Raji (cell line): ENCODE results near the gene LBX2.

Experiments
- POLR2A ChIP-seq: IDR thresholded peaks from 2 replicates; pipeline ENCODE4 v1.6.1; 2011; ENCODE audit warnings: low read depth, low read length, control low read depth; ENCODE audit not compliant: insufficient read depth

LBX2 gene, protein sequence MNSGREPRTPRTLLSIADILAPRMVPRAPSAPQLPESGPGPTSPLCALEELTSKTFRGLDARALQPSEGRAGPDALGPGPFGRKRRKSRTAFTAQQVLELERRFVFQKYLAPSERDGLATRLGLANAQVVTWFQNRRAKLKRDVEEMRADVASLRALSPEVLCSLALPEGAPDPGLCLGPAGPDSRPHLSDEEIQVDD

GRCh38 chr2:74499267-74499939 is at the start of gene LBX2:
TSS of gene LBX2 (minus strand) at chr2:74499603. CDS start at chr2:74499537, 66 bp downstream.
- no peak for TF ChIP-seq POLR2A

DNA sequence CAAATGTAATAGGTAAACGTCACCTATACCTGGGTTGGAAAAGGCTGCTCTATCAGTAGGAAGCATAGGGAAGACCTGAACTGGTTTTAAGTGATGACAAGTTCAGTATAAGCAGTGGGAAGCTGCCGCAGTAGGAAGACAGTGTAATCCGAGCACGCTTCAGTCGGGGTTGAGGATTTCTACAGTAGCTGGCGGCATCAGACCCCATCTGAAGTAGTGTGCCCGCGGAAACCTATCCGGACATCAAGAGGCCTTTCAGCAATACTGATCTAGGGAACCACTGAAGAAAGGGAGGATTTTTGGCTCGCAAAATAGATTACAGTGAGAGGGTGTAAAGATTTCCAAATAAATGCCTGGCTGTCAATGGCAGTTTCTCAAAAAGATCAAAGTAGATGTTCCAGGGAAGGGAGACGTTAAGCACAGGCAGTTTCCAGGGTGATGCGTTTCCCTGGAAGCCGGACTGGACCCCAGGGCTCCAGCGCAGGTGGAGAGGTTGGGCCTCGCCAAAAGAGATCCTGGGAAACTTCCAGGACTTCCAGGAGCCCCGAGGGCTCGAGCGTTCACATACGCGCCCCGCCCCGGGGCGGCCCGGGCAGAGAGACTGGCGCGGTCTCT is 49.0 kb upstream of the LBX2 start:
- no peak for TF ChIP-seq POLR2A

DNA sequence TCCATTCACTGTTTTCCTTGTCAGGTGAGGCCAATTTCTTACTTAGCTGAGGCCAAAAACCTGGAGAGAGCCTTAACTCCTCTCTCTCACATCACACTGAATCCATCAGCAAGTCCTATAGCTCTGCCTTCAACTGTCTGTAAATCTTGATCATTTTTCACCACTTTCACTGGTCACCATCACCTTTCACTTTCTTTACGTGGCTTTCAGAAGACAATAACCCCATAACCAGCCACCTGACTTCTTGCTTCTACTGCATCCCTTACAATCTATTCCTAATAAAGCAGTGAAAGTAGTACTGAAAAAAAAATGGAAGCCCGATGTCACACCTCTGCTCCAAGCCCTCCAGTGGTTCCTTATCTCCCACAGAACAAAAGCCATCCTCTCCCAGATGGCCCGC is 46.6 kb upstream of the LBX2 start:
- TF ChIP-seq POLR2A = no peak

DNA sequence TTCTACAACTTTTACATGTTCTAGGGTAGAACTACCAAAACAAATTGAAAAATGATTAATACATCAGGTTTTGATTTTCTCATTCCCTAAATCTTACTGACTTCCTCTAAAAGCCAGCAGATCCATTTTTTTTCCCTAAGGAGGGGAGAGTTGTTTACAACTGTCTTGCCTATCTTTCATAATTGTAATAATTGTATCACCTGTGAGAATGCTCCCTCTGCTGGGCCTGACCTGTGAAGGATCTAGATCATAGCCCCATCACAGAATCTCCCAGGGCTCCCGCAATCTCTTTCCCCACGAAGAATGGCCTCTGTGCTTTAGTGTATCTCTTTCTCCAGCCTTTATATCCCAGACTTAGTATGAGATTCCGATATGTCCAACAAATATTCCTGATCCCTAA is 45.2 kb upstream of the LBX2 start:
- no peak for TF ChIP-seq POLR2A

GRCh38 chr2:74542978-74543377 is 43.6 kb upstream of the LBX2 start:
- TF ChIP-seq POLR2A = no peak

DNA sequence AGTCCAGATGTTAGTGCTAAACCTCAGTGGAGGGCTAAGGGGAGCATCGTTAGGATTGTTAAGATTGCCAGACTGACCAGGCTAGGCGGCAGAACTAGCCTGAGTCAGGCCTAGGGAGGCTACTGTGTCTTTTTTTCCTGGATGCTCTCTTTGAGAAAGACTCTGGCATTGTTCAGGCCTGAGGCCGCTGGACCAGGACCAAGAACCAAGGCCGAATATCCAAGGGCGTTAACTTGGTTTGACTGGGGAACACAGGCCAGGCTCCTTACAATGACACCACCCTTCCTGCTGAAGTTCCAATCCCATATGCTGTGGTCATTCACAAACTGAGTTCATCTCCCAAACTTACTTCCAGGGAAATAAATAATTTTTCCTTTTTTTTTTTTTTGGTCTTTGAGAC is 40.9 kb upstream of the LBX2 start:
- TF ChIP-seq POLR2A = no peak

- TF ChIP-seq POLR2A = no peak
These were observed 39.5 kb upstream of the LBX2 start for GRCh38 chr2:74538881-74539339.

DNA sequence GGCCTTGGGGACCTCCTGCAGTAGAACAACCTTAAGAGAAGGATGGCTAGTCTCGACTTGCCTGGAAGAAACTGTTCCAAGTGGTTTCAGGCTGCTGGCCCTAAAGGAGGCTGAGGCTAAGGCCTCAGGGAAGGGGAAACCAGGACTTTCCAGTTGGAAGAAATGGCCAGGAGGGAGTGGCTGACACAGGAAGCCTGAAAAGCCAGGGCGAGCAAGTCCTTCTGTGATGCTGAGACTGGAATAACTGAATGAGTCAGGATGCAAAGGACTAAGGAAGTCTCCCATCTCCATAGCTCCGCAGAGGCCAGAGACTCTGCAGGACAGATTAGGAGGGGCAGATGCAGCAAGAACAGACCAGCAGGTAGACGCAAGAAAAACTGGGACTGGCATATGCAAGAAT is 37.7 kb upstream of the LBX2 start:
- no peak for TF ChIP-seq POLR2A

DNA sequence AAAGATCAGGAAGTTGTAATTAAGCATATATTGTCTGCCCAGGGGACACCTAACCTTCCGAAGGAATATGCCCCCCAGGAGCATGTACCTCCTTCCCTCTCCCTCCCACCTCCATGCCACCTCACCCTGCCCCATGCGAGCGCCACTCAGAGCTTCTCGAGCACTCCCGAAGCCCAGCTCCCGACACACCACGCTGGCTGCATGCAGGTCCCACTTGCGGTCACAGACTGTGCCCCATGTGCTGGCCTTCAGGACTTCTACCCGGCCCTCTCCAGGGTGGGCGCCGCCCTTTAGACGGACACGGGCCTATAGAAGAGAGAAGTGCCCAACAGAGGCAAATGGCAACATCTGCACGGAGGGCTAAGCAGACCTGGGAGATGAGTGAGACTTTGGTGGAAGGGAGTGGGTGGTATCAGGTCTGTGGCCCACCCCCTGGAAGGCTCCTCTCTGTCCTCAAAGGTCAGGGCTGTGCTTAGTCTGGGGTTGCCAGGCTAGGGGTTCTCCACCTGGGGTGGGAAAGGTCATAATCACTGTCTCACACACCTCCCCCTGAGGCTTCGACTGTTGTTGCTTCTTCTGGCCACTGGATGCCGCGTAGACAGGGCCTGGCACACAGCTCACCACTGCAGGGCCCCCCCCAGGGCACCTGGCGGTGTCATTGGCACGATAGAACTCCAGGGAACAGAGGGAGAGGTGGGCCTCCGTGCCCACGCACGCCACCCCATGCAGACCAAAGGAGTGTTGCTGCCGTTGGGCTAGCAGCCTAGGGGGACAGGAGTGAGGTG is 37.0 kb upstream of the LBX2 start:
- TF ChIP-seq POLR2A = no peak

GRCh38 chr2:74535440-74535965 is 36.1 kb upstream of the LBX2 start:
- TF ChIP-seq POLR2A = no peak

- peak; percentile 9; the same call in 1 of the 2 replicates for TF ChIP-seq POLR2A
These were observed 35.0 kb upstream of the LBX2 start for GRCh38 chr2:74534411-74534810.

GRCh38 chr2:74533464-74533863 is 34.1 kb upstream of the LBX2 start:
- no peak for TF ChIP-seq POLR2A

GRCh38 chr2:74532222-74532621 is 32.8 kb upstream of the LBX2 start:
- TF ChIP-seq POLR2A = no peak

- TF ChIP-seq POLR2A = no peak
These were observed 32.3 kb upstream of the LBX2 start for GRCh38 chr2:74531666-74532065.
